PC-3 (cell line): ENCODE measurements around the gene P2RY11. TPM values are rescaled to one million over a fixed set of nuclear protein-coding genes. Genes with fewer than 3 reads are reported as not detected.

Experiments
- ATAC-seq: fragments of 200-7000 bp; cut with Tn5 transposase; 2 replicates; pipeline ENCODE4 v1.9.1; 2020; ENCODE audit warnings: mild to moderate bottlenecking, moderate library complexity
- BruUV-seq: library from RNA; stranded (reverse); fragments of 400-500 nt; replicated peaks from 2 replicates; lab custom pipeline; 2021; lab: Mats Ljungman, UMichigan
- CTCF ChIA-PET: fragments of 300-600 bp; sonication (Branson Sonifier 250); formaldehyde crosslinking; loops from one replicate; lab custom pipeline; 2022; ENCODE audit warnings: antibody characterized with exemption; lab: Charles Lee
- POLR2A ChIA-PET: fragments of 300-600 bp; sonication (Branson Sonifier 250); formaldehyde crosslinking; loops from one replicate; lab custom pipeline; 2022; ENCODE audit warnings: antibody characterized with exemption; ENCODE audit not compliant: unreplicated experiment; lab: Charles Lee
- DNase-seq: peaks from one replicate; pipeline ENCODE4 v3.0.0-alpha.2; 2015
- H2AFZ ChIP-seq: fragments of 300-600 bp; sonication (generic); 2 replicates; pipeline ENCODE4 v1.6.0; 2016; ENCODE audit warnings: antibody characterized with exemption, low read length
- H3F3A ChIP-seq: fragments of 300-600 bp; sonication (generic); one replicate; pipeline ENCODE4 v1.6.0; 2017; ENCODE audit warnings: antibody characterized with exemption, low read length, control low read depth, mild to moderate bottlenecking; ENCODE audit not compliant: unreplicated experiment
- H3K27ac ChIP-seq: fragments of 300-600 bp; sonication (generic); 2 replicates; pipeline ENCODE4 v1.5.1; 2016; ENCODE audit warnings: mild to moderate bottlenecking, low read length
- H3K27me3 ChIP-seq: fragments of 300-600 bp; sonication (generic); 2 replicates; pipeline ENCODE4 v1.6.1; 2016; ENCODE audit warnings: low read length, mixed read lengths
- H3K36me3 ChIP-seq: fragments of 300-600 bp; sonication (generic); 2 replicates; pipeline ENCODE4 v1.6.1; 2016; ENCODE audit warnings: low read depth, mixed run types, low read length, mixed read lengths
- H3K4me1 ChIP-seq: fragments of 300-600 bp; sonication (generic); 2 replicates; pipeline ENCODE4 v1.5.1; 2016; ENCODE audit warnings: low read length; ENCODE audit not compliant: insufficient read depth
- H3K4me2 ChIP-seq: fragments of 300-600 bp; sonication (generic); 2 replicates; pipeline ENCODE4 v1.6.0; 2016; ENCODE audit warnings: low read length
- H3K4me3 ChIP-seq: fragments of 300-600 bp; sonication (generic); 2 replicates; pipeline ENCODE4 v1.5.1; 2016; ENCODE audit warnings: mild to moderate bottlenecking, low read length, mixed read lengths
- H3K79me2 ChIP-seq: fragments of 300-600 bp; sonication (generic); 2 replicates; pipeline ENCODE4 v1.6.1; 2017; ENCODE audit warnings: low read length, mixed read lengths
- H3K9ac ChIP-seq: fragments of 300-600 bp; sonication (generic); 2 replicates; pipeline ENCODE4 v1.6.0; 2016; ENCODE audit warnings: mild to moderate bottlenecking, low read length
- H3K9me2 ChIP-seq: fragments of 300-600 bp; sonication (generic); replicated peaks from 2 replicates; pipeline ENCODE4 v1.6.1; 2016; ENCODE audit warnings: mixed run types, low read length, mixed read lengths
- H3K9me3 ChIP-seq: fragments of 300-600 bp; sonication (generic); 2 replicates; pipeline ENCODE4 v1.6.1; 2016; ENCODE audit warnings: low read length, mixed read lengths
- H4K20me1 ChIP-seq: fragments of 300-600 bp; sonication (generic); 2 replicates; pipeline ENCODE4 v1.6.1; 2016; ENCODE audit warnings: low read length, mixed read lengths
- EZH2 ChIP-seq: fragments of 300-600 bp; sonication (generic); IDR thresholded peaks from one replicate; pipeline ENCODE4 v1.6.1; 2017; ENCODE audit warnings: antibody characterized with exemption, mild to moderate bottlenecking, low read length; ENCODE audit not compliant: unreplicated experiment
- EZH2phosphoT487 ChIP-seq: fragments of 300-600 bp; sonication (generic); IDR thresholded peaks from 2 replicates; pipeline ENCODE4 v1.6.1; 2018; ENCODE audit warnings: mild to moderate bottlenecking, antibody characterized with exemption, low read length, borderline replicate concordance
- intact Hi-C: fragments of 100-400 bp; cut with micrococcal nuclease; formaldehyde crosslinking; loops from 2 replicates; pipeline ENCODE4 v1.9.0; 2023
- total RNA-seq: library from RNA; depleted of rRNA; stranded (reverse); fragments of >200 nt; gene quantifications from 2 replicates; pipeline ENCODE4 v1.2.3, GENCODE V29; 2014
- TF ChIP-seq, protein P1 (sequence below): fragments of 300-600 bp; sonication (generic); conservative IDR thresholded peaks from 2 replicates; pipeline ENCODE4 v1.5.1; 2017; ENCODE audit warnings: antibody characterized with exemption, low read depth, mild to moderate bottlenecking, low read length

Gene P2RY11
- total RNA-seq, 1 experiment from 2014 or later: 11.1 TPM

DNA sequence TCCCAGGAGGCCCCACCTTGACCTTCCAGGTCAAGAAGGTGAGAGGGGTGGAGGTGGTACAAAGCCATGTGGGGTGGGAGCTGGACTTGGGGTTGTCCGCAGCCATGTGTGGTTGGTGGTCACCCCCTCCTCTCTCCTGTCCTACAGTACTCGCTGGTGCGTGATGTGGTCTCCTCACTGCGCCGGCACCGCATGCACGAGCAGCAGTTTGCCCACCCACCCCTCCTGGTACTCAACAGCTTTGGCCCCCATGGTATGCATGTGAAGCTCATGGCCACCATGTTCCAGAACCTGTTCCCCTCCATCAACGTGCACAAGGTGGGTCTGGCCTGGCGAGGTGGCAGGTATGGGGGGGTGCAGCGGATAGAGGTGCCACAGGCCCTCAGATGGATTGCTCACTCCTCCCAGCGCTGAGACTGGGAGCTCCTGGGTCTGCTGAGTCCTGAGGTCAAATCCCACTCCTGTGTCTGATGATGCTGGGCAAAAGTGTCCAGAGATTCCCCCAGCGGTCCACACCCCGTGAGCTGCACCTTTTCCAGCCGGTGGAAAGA is 3.6 kb upstream of the P2RY11 start:
- peaks cover 40% of the 10 kb centered on the region for H3K79me2 ChIP-seq
- 0 out of 2 replicates have a peak, but pooled peaks cover 14% of the 10 kb centered on the region for H4K20me1 ChIP-seq
- no peaks in the 10 kb centered on the region for H3K27me3 ChIP-seq
- TF ChIP-seq EZH2phosphoT487: no peak
- TF ChIP-seq, protein P1, sequence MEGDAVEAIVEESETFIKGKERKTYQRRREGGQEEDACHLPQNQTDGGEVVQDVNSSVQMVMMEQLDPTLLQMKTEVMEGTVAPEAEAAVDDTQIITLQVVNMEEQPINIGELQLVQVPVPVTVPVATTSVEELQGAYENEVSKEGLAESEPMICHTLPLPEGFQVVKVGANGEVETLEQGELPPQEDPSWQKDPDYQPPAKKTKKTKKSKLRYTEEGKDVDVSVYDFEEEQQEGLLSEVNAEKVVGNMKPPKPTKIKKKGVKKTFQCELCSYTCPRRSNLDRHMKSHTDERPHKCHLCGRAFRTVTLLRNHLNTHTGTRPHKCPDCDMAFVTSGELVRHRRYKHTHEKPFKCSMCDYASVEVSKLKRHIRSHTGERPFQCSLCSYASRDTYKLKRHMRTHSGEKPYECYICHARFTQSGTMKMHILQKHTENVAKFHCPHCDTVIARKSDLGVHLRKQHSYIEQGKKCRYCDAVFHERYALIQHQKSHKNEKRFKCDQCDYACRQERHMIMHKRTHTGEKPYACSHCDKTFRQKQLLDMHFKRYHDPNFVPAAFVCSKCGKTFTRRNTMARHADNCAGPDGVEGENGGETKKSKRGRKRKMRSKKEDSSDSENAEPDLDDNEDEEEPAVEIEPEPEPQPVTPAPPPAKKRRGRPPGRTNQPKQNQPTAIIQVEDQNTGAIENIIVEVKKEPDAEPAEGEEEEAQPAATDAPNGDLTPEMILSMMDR: no peak
- no peak for TF ChIP-seq EZH2
- H3K4me3 ChIP-seq: peak overlapping the region; percentile 88
- H3K4me1 ChIP-seq: peaks cover 12% of the 10 kb centered on the region
- H3K9me3 ChIP-seq: no peaks in the 10 kb centered on the region
- DNase-seq (no peak), ATAC-seq (no peak)
- peaks cover 20% of the 10 kb centered on the region for H3F3A ChIP-seq
- no peak overlapping the region for H3K27ac ChIP-seq
- H3K9ac ChIP-seq: peak overlapping the region; percentile 96
- no peaks in the 10 kb centered on the region for H3K9me2 ChIP-seq
- H2AFZ ChIP-seq: no peak overlapping the region
- CTCF ChIA-PET: no interaction called here
- peaks cover 44% of the 10 kb centered on the region for H3K36me3 ChIP-seq
- no TSS peak for BruUV-seq
- POLR2A ChIA-PET: no interaction called here
- intact Hi-C loops: no loop called here
- peak overlapping the region; percentile 84 for H3K4me2 ChIP-seq

DNA sequence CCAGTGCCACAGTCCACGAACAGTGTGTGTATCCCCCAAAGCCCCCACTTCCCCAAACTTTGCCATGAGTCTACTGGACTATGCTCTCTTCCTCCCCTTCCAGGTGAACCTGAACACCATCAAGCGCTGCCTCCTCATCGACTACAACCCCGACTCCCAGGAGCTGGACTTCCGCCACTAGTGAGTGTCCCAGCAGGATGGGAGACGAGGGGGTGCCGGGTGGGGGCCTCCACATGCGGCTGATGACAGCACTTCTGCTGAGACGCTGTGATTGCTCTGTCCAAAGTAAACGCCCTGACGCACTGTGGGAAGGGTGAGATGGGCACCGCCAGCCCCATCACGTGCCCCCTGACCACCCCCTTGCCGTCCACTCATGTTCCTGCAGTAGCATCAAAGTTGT is 2.0 kb upstream of the P2RY11 start:
- ATAC-seq: no peak
- BruUV-seq: no TSS peak
- CTCF ChIA-PET: no interaction called here

More for the DNA sequence above, 2.0 kb upstream of the P2RY11 start:
- peaks cover 20% of the 10 kb centered on the region for H3F3A ChIP-seq
- H4K20me1 ChIP-seq: 0 out of 2 replicates have a peak, but pooled peaks cover 14% of the 10 kb centered on the region
- H3K27me3 ChIP-seq: no peaks in the 10 kb centered on the region
- no peaks in the 10 kb centered on the region for H3K9me3 ChIP-seq
- peaks cover 12% of the 10 kb centered on the region for H3K4me1 ChIP-seq
- no peaks in the 10 kb centered on the region for H3K9me2 ChIP-seq
- no peak for DNase-seq
- peaks cover 40% of the 10 kb centered on the region for H3K79me2 ChIP-seq
- no peak overlapping the region for H3K9ac ChIP-seq
- H3K4me2 ChIP-seq: no peak overlapping the region
- no peak overlapping the region for H3K4me3 ChIP-seq
- POLR2A ChIA-PET: interaction anchor here (0.6 kb wide), 1 partner anchor 141 kb away, joined by 4 read pairs; no protein-coding TSS in a partner anchor
- TF ChIP-seq, protein P1: no peak
- TF ChIP-seq EZH2phosphoT487: no peak
- no peak for TF ChIP-seq EZH2
- no peak overlapping the region for H3K27ac ChIP-seq
- H3K36me3 ChIP-seq: peaks cover 44% of the 10 kb centered on the region
- no peak overlapping the region for H2AFZ ChIP-seq
- intact Hi-C loops: no loop called here
